Retina (tissue), 1 donor: Measurements from ENCODE around the gene E2F4.

Source experiments
- DNase-seq: peaks from one replicate; pipeline ENCODE4 v3.0.0-alpha.2; 2016

E2F4 gene

DNA sequence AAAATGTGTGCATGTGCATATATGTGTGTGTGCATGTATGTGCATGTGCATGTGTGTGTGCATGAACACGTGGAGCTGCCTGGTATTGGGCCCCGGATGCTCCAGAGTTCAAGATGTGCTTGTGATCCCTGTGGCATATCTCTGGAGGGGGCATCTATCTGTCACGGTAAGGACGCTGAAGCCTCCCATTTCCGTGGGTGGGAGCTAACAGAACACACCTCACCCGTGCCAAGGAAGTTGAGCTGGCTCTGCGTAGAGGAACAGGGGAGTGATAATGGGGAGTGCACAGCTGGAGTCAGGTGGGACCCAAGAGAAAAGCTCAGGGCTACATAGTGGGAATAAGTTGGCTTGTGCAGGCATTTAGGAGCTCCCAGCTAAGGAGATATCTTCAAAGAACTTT lies 19.7 kb downstream of the E2F4 start:
- DNase-seq, result no peak

- no peak for DNase-seq
Measured at GRCh38 chr16:67212766-67213165, 20.8 kb downstream of the E2F4 start.

GRCh38 chr16:67213197-67214019 lies 21.5 kb downstream of the E2F4 start:
- DNase-seq, result no peak

GRCh38 chr16:67215706-67216105 lies 23.8 kb downstream of the E2F4 start:
- DNase-seq, result no peak

DNA sequence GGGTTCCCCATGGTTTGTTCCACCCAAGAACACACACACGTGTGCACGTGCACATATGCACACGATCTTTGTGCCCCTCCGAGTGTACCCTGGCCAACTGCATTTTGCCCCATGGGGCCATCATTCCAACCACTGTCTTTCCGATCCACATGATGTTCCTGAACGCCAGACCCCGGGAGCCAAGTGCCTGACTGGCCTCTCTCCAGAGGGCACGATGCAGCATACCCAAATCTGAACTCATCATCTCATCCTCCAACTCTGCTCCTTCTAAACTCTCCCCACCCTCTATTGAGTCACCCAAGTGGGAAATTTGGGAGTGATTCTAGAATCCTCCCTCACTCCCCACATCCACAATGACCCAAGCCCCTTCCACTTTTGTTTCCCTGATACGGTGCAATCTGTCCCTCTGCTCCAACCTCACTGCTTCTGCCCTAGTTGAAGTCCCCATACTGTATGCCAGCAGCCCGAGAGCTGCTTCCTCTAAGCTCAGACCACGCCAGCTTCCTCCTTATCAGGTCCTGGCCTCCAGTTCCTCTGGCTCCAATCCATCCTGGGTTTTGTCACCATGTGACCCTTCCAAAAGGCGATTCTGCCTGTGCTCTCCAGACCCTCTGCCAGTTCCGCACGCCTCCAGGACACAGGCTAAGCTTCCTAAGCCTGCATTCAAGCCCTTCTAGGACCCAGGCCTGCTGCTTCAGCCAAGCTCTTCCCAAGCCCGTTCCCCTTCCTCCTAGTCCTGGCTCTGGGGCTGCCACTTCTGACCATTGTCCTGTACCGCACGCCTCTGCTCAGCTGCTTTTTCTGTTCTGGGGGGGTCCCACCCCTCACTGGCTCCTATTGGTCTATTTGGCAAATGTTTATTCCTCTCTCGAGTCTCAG lies 24.9 kb downstream of the E2F4 start:
- no peak for DNase-seq

DNA sequence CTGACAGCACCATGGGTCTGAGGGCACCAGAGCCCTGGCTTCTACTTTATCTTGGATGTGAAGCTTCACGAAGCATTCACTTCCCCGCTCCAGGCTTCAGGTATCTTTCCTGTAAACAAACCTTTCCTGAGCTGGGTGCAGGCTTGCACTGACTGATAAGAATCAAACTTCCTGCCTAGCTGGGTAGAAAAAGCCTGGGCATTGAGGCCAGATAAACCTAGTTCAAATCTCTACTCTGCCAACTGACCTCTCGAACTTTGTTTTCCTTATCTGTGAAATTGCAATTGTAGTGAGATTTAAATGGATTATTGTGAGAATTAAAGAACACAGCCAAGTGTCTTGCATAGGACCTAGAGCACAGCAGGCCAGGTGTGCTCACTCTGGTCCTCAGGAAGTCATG lies 32.0 kb downstream of the E2F4 start:
- no peak for DNase-seq

- DNase-seq, result no peak
Measured at GRCh38 chr16:67226295-67226803, 34.4 kb downstream of the E2F4 start.

GRCh38 chr16:67226804-67227566 lies 35.0 kb downstream of the E2F4 start, which contains the start of gene TMEM208:
Gene TMEM208 (plus strand): TSS chr16:67227130. CDS start chr16:67227219, 89 bp downstream.
- DNase-seq, result peak; percentile 99

- no peak for DNase-seq
Measured at GRCh38 chr16:67227567-67227921, 35.6 kb downstream of the E2F4 start.

DNA sequence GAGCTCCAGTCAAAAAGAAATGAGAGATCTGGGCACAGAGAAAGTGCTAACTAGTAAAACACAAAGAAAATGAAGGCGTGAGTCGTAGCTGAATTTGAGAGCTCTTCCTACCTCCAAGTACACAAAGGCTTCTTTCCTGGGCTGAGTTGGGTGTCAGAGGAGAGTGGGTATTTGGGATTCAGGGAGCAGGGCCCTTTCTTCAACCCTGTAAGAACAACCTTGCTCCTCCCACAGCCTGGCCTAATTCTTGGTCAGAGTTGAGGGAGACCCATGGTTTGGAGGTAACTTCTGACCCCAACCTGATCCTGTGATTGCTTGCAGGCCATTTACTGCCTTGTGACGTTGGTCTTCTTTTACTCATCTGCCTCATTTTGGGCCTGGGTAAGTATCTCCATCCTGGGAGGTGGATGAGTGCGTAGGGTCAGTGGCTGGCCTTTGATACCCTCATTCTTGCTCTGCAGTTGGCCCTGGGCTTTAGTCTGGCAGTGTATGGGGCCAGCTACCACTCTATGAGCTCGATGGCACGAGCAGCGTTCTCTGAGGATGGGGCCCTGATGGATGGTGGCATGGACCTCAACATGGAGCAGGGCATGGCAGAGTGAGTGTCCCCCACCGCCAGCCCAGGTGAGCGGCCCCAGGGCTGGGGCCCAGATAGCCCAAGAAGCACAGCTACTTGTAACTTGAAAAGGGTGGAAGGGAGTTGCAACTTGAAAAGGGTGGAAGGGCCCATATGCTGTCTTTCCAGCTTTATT lies 36.3 kb downstream of the E2F4 start:
- DNase-seq, result no peak

DNA sequence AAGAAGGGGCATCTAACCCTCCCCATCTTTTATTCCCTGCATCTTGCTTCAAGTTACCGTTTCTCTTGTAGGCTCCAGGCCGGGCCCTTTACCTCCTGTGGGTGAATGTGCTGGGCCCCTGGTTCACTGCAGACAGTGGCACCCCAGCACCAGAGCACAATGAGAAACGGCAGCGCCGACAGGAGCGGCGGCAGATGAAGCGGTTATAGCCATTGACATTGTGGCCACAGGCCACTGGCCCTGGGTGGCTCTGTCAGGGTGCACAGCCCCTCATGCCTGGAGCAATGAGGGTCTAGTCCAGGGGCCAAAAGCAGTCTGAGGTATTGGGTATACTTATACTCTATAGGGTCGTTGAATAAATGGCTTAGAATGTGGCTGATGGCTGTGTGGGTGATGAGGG lies 37.0 kb downstream of the E2F4 start:
- no peak for DNase-seq

DNA sequence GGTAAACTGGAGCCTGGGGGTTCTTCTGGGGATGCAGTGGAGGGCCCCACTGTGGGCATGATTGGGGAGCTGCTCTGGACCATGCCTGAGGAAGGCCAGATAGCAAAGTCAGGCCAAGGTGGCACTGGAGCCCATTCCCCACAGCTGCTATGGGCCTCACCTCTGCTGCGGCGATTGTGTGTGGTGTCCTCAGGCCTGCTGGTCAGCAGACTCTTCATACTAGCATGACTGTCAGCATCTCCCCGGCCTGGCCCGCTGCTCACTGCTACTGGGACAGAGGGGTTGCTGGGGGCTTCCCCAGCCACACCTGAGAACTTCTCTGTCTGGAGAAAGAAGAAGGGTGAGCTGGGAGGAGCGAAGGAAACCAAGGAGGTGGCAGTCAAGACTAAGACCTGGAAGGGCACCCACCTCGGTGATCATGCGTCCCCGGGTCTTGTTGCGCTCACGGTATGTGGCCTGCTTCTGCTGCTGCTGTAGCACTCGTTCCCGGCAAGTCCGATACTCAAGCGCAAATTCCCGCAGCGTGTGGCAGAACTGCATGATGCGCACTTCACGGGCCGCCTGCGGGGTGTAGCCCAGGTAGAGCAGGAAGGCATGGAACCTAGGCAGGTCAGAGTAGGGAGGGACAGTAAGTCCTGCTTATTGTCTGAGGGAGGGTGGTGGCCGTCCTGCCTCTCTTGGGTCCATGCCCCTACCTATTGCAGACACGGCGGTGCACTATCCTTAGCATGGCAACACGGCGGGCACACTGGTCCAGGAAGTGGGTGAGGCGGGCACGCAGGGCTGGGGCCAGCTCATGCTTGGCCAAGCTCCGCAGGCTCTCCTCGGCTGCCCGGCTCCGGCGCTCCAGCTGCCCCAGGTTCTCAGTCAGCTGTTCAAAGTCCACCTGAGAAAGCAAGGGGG lies 38.2 kb downstream of the E2F4 start:
- DNase-seq, result no peak

GRCh38 chr16:67230809-67231660 lies 39.1 kb downstream of the E2F4 start:
- no peak for DNase-seq

GRCh38 chr16:67233596-67233995 lies 41.6 kb downstream of the E2F4 start:
- DNase-seq, result no peak

DNA sequence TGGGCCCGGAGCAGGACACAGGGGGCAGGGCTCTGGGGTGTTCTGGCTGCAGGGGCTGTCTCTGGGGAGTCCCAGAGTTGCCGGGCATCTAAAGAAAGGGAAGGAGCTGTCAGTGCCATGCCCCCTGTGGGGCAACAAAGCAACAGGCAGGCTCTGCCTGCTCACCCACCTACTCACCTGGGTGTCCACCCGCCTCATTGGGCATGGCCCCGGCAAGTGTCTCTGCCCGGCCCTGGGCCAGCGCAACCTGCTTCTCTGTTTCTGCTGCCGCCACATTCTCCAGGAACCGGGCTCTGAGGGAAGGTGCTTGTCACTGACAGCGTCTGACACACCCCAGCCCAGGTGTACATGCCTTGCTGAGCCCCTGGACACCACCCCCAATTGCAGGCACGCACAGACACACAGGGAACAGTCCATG lies 42.2 kb downstream of the E2F4 start:
- DNase-seq, result no peak

- no peak for DNase-seq
Measured at GRCh38 chr16:67235816-67236562, 44.0 kb downstream of the E2F4 start.

DNA sequence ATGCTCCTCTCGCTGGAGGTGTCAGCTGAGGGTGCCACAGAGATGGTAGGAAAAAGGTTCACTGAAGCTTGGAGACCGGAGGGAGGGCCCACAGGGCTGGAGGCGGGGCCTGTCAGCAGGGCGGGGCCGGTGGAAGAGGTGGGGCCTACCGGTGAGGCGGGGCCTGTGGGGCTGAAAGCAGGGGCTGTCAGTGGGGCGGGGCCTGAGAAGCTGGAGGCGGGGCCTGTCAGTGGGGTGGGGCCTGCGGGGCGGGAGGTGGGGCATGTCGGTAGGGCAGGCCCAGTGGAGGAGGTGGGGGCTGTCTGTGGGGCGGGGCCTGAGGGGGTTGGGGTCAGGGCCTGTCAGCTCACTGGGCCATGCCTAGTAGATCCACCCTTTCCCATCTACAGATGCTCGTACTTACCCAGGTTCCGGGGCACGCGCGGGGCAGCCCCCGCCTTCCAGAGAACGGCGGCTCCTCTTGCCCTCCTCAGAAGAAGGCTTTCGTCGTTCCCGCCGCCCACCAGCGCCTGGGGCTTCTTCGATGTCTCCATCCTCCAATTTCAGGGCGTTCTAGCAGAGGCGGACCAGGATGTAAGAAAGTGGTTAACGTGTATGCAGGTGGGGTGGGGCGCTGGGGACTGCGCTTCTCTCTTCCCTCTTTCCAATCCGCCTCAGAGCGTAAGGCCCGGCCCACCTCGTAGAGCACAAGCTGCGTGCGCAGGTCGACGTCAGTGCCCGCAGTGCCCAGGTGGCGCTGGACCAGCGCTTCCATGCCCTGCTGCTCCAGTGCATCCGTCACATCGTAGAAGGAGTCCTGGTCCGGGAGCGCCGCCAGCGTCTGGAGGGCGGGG lies 44.8 kb downstream of the E2F4 start:
- DNase-seq, result no peak
